Small intestine (tissue), 7 donors: Measurements from ENCODE around the gene TRPV4. TPM values are rescaled to one million over a fixed set of nuclear protein-coding genes. Genes with fewer than 3 reads are reported as not detected.

Experiments
- DNase-seq, 2 donors: peaks; one replicate each; pipeline versions ENCODE4 v3.0.0 to v3.0.0-alpha.2; 2013
- FAIRE-seq: peaks from 2 replicates; lab custom pipeline; 2012; peaks lifted over from hg19 to GRCh38; lab: Jason Lieb, UNC
- H3K27ac ChIP-seq, 3 donors: one replicate each; pipeline ENCODE4 v1.5.1; 2013; ENCODE audit warnings: low read length in 2 of 3, mild to moderate bottlenecking in 2 of 3, control low read depth in 1 of 3, inconsistent platforms in 1 of 3, low read depth in 1 of 3, moderate library complexity in 1 of 3
- H3K27me3 ChIP-seq, 3 donors: one replicate each; pipeline ENCODE4 v1.6.1; 2013; ENCODE audit warnings: low read length in 3 of 3, inconsistent platforms in 1 of 3; ENCODE audit not compliant: control insufficient read depth in 3 of 3, insufficient read depth in 3 of 3
- H3K36me3 ChIP-seq, 3 donors: one replicate each; pipeline ENCODE4 v1.6.1; 2013; ENCODE audit warnings: low read length in 3 of 3, inconsistent platforms in 1 of 3, low read depth in 1 of 3, mild to moderate bottlenecking in 1 of 3, moderate library complexity in 1 of 3; ENCODE audit not compliant: control insufficient read depth in 3 of 3, insufficient read depth in 2 of 3
- H3K4me1 ChIP-seq, 3 donors: one replicate each; pipeline ENCODE4 v1.6.1; 2013; ENCODE audit warnings: low read length in 2 of 3, inconsistent platforms in 1 of 3, low read depth in 1 of 3, mild to moderate bottlenecking in 1 of 3, moderate library complexity in 1 of 3; ENCODE audit not compliant: control insufficient read depth in 3 of 3, insufficient read depth in 2 of 3
- H3K4me3 ChIP-seq, 3 donors: one replicate each; pipeline ENCODE4 v1.5.1; 2013; ENCODE audit warnings: low read length in 3 of 3, control low read depth in 1 of 3, inconsistent platforms in 1 of 3, low read depth in 1 of 3, mild to moderate bottlenecking in 1 of 3, moderate library complexity in 1 of 3
- H3K9me3 ChIP-seq, 2 donors: one replicate each; pipeline ENCODE4 v1.6.1; 2013; ENCODE audit warnings: low read depth in 1 of 2, low read length in 1 of 2; ENCODE audit not compliant: control insufficient read depth in 2 of 2, insufficient read depth in 1 of 2
- WGBS, 3 donors: extraction: QIAGEN DNeasy Blood & Tissue Kit; methylation state at CpG; one replicate each; pipeline ENCODE4 v1.1.7; 2013; 5-methylcytosine and 5-hydroxymethylcytosine counted together
- polyA plus RNA-seq, 4 donors: library from polyadenylated mRNA; stranded (reverse) in 3 of 4; unstranded in 1 of 4; fragments of 200-250 nt in 3 of 4; fragments of 120-200 nt in 1 of 4; gene quantifications; one replicate each; pipeline versions ENCODE4 v1.2.1 to v1.2.3, GENCODE V29; 2013
- donor health status: healthy with polysubstance abuse.
- donor health status: control.
- donor health status: control.
- donor health status: Bipolar disorder and iron deficiency.
- donor health status: healthy.

The TRPV4 gene
- polyA plus RNA-seq, 4 donors: 0.39 to 2.2 TPM; not detected in 2

DNA sequence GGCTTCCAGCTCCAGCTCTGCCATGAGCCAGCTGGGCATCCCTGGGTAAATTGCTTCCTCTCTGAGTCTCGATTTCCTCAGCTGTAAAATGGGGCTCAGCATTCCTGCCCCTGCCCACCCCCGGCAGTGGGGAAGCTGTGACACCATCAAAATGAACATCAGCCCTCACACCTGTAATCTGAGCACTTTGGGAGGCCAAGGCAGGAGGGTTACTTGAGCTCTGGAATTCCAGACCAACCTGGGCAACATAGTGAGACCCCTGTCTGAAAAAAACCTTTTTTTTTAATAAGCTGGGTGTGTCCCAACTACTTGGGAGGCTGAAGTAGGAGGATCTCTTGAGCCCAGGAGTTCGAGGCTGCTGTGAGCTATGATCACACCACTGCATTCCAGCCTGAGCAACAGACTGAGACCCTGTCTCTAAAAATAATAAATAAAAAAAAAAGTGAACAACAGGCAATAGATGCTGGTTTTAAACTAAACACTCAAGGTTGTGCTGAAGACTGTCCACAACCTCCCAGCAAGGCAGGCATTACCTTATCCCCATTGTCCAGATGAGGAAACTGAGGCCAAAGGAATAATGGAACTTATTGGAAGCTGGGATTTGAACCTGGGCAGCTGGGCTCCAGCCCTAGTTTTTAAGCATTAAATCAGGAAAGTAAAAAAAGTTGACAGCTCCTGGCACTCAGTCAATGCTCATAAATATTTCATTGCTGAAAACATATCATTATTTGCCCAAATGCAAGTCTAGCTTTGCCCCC lies 4.3 kb downstream of the TRPV4 start:
- peak overlapping the region in 1 of 3 donors; percentile 12 for H3K27ac ChIP-seq
- H3K9me3 ChIP-seq: no peaks in the 10 kb centered on the region
- peaks cover 0 to 7% (median 3%) of the 10 kb centered on the region in 3 donors for H3K27me3 ChIP-seq
- no peak for FAIRE-seq
- WGBS, 3 donors: 57 to 73% (median 63%) methylated on average over 3 of the region's 3 CpGs
- no peak overlapping the region for H3K4me3 ChIP-seq
- peaks cover 0 to 9% (median 0%) of the 10 kb centered on the region in 3 donors for H3K4me1 ChIP-seq
- H3K36me3 ChIP-seq: no peaks in the 10 kb centered on the region
- no peak for DNase-seq

DNA sequence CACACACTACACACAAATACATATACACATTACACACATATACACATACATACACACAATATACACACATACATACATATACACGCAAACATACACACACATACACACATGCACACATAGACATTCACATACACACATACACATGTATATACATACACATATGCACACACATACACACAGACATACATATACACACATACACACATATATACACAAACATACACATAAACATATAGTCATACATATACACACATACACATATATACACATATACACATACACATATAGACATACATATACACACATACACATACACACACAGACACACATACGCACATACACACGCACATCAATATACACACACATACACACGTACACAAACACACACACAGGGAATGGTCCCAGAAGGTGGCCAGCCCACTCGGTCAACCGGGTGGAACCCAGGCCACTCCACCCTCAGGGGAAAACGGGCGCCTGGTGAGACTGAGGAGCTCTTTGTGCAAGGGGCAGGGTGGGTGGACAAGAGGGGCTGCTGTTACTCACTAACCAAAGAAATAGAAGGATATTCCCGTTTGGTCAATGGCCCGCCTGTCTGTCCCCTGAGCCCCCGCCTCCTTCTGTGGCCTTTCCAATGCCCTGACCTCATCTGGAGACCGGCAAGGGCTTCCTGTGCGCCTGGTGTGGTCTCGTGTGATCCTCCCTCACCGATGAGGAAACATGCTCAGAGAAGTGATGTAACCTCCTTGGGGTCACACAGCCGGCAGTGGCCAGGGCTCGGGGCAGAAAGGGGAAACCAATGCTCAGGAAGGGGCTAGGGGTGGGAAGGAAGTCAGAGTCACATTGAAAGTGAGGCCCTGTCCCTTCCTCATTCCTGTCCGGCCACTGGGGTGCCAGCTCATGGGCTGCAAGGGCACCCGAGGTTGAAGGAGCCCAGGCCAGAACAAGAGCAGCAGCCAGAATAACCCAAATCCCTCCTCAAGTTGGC lies 5.3 kb downstream of the TRPV4 start:
- no peak for DNase-seq
- H3K27ac ChIP-seq: peak overlapping the region in 1 of 3 donors; percentile 12
- FAIRE-seq: no peak
- no peaks in the 10 kb centered on the region for H3K36me3 ChIP-seq
- H3K27me3 ChIP-seq: peaks cover 0 to under 1% (median 0%) of the 10 kb centered on the region in 3 donors
- 60 to 77% (median 73%) methylated on average over 19 of the region's 19 CpGs for WGBS, 3 donors
- H3K9me3 ChIP-seq: no peaks in the 10 kb centered on the region
- no peak overlapping the region for H3K4me3 ChIP-seq
- peaks cover 0 to 7% (median 0%) of the 10 kb centered on the region in 3 donors for H3K4me1 ChIP-seq

DNA sequence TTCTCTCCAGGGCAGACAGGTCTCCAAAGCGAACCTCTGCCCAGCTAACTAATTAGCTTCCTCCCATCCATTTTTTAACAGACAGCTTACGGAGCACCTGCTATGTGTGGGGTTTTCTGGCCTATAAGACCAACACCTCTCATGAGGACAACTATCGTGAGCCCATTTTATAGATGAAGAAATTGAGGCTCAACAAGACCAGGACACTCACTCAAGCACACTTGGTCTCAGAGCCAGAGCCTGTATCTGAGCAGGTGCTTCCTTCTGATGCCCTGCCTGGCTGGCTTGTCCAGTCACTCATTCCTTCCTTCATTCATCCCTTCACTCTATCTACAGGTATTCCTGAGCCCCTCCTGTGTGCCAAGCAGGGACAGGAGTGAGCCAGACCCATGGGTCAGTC lies 6.1 kb downstream of the TRPV4 start:
- FAIRE-seq: no peak

DNA sequence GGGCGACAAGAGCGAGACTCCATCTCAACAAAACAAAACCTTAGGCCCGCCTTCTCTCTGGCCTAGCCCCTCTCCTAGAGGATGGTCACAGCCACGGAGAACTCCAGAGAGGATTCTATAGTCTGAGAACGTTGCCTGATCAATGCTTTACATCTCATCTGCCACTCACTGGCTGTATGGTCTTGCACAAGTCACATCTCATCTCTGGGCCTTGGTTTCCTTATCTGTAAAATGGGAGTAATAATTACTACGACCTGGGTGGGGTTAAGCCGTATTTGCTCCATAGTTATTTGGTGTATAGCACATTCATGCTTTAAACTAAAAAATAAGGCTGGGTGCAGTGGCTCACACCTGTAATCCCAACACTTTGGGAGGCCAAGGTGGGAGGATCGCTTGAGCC lies 8.5 kb downstream of the TRPV4 start:
- DNase-seq: no peak
- Histone ChIP-seq H3K27me3 (no peaks in the 10 kb centered on the region), H3K9me3 (no peaks in the 10 kb centered on the region), H3K27ac (no peak overlapping the region), H3K36me3 (no peaks in the 10 kb centered on the region), H3K4me3 (no peak overlapping the region), H3K4me1 (no peaks in the 10 kb centered on the region)
- WGBS, 3 donors: 78 to 86% (median 83%) methylated on average over 8 of the region's 8 CpGs
- no peak for FAIRE-seq

More for the DNA sequence above, 6.1 kb downstream of the TRPV4 start:
- Histone ChIP-seq H3K27ac (no peak overlapping the region), H3K4me1 (peaks cover 0 to 6% (median 0%) of the 10 kb centered on the region in 3 donors), H3K27me3 (no peaks in the 10 kb centered on the region), H3K9me3 (no peaks in the 10 kb centered on the region), H3K4me3 (no peak overlapping the region), H3K36me3 (no peaks in the 10 kb centered on the region)
- 91 to 96% (median 95%) methylated on average over 3 of the region's 3 CpGs for WGBS, 3 donors
- DNase-seq: no peak

DNA sequence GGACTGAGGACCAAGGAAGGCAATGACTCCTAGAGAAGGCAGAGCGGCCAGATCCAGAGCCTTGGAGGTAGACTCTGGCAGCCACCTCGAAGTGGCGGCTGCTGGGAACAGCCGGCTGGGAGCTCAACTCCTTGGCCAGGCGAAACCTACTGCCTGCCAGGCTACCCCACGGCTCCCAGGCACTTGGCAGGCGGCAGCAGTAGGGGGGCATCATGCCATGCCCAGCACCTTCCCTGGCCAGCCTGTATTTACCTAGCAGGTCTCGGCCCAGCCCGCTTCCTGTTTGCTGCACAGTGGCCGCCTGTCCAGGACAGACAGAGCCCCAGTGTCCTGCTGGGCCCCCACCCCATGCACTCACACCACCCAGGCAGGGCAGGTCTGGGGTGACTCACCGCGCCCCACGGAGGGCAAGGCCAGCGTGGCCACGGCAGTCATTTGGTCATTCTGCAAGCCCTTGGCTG lies 10.2 kb downstream of the TRPV4 start:
- Histone ChIP-seq H3K9me3 (no peaks in the 10 kb centered on the region), H3K36me3 (no peaks in the 10 kb centered on the region), H3K4me1 (no peaks in the 10 kb centered on the region), H3K27me3 (no peaks in the 10 kb centered on the region), H3K27ac (no peak overlapping the region), H3K4me3 (no peak overlapping the region)
- DNase-seq: no peak
- 36 to 72% (median 58%) methylated on average over 15 of the region's 15 CpGs for WGBS, 3 donors
- no peak for FAIRE-seq

DNA sequence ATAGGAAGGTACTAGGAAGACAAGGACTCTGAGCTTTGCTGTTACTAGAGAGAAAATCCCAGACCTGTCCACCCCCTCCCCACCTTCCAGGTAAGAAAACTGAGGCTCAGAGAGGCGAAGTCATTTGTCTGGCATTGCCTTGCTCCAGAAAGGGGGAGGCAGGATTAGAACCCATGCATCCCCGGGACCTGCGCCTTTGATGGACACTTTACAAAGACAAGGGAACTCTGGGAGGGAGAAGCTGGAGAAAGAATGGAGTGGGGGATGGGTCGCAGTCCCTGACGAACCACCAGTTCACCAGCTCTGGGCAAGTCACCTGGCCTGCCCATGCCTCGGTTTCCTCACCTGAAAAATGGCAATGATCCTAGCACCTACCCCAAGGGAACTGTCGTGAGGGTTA lies 10.8 kb downstream of the TRPV4 start:
- 71 to 80% (median 72%) methylated on average over 7 of the region's 7 CpGs for WGBS, 3 donors
- Histone ChIP-seq H3K27ac (no peak overlapping the region), H3K4me1 (no peaks in the 10 kb centered on the region), H3K9me3 (no peaks in the 10 kb centered on the region), H3K27me3 (no peaks in the 10 kb centered on the region), H3K4me3 (no peak overlapping the region), H3K36me3 (no peaks in the 10 kb centered on the region)
- FAIRE-seq: no peak
- no peak for DNase-seq

DNA sequence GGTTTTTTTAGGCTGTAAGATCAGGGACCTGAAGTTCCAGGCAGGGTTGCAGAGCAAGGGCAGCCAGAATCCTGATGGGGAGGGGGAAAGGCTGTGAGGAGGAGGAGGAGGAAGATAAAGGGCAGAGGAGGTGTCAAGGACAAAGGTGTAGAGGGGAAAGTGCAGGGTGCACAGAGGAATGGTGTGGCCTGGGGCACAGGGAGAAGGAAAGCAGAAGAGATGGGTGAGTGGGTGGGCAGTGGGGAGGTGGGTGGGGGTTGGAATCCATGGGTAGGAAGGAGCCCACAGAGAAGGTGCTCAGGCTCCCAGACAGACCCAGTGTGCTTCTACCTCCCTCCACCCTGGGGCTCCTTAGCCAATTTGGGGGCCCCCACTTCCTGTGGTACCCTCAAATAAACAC lies 11.2 kb downstream of the TRPV4 start:
- no peak for FAIRE-seq
- no peak overlapping the region for H3K27ac ChIP-seq

DNA sequence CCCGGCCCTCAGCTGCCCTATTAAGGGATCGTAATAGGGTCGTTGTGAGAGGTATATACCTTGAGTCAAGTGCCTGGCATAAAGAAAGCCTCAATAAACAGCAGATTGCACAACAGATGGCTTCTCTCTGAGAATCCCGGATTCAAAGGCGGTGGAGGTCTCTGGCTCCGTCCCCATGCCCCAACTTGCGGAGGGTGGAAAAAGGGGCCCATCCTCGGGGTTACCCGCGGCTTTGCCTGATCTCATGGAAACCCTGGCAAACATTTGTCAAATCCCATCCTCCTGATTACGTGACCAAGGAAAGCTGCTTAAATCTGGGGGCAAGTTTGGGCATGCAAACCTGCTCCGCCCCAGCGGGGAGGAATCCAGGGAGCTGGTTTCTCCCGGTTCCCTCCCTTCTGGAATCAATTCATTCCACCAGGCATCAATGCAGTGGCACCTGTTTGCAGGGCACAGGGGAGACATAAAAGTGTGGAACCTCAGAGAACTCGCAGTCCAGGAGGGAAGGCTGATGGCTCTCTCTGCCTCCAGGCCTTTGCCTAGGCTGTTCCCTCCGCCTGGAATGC lies 12.3 kb downstream of the TRPV4 start:
- H3K27ac ChIP-seq: no peak overlapping the region
- H3K4me1 ChIP-seq: no peaks in the 10 kb centered on the region
- DNase-seq (no peak), FAIRE-seq (no peak)
- no peaks in the 10 kb centered on the region for H3K9me3 ChIP-seq
- no peak overlapping the region for H3K4me3 ChIP-seq
- H3K27me3 ChIP-seq: peaks cover 0 to under 1% (median 0%) of the 10 kb centered on the region in 3 donors
- no peaks in the 10 kb centered on the region for H3K36me3 ChIP-seq
- 77 to 83% (median 81%) methylated on average over 15 to 16 of the region's 16 CpGs for WGBS, 3 donors

More for the DNA sequence above, 11.2 kb downstream of the TRPV4 start:
- no peak overlapping the region for H3K4me3 ChIP-seq
- no peaks in the 10 kb centered on the region for H3K36me3 ChIP-seq
- DNase-seq: no peak
- H3K9me3 ChIP-seq: no peaks in the 10 kb centered on the region
- no peaks in the 10 kb centered on the region for H3K4me1 ChIP-seq
- no peaks in the 10 kb centered on the region for H3K27me3 ChIP-seq
